H9 (cell line): ENCODE data around the gene TMEM225B. TPM values are rescaled to one million over a fixed set of nuclear protein-coding genes. Genes with fewer than 3 reads are reported as not detected.

ENCODE experiments used
- DNase-seq: peaks from one replicate; pipeline ENCODE4 v3.0.0-alpha.2; 2017
- H2AFZ ChIP-seq: one replicate; pipeline ENCODE4 v1.6.1; 2013; ENCODE audit warnings: mild to moderate bottlenecking, low read length, control low read depth, moderate library complexity
- H2AK5ac ChIP-seq: 2 replicates; pipeline ENCODE4 v1.6.1; 2013; ENCODE audit warnings: low read length, control low read depth, mixed read lengths; ENCODE audit not compliant: insufficient read length
- H2BK120ac ChIP-seq: one replicate; pipeline ENCODE4 v1.6.1; 2013; ENCODE audit warnings: low read depth, mild to moderate bottlenecking, low read length, control low read depth, inconsistent platforms; ENCODE audit not compliant: poor library complexity, severe bottlenecking
- H2BK12ac ChIP-seq: 2 replicates; pipeline ENCODE4 v1.6.1; 2013; ENCODE audit warnings: low read length, control low read depth, mixed read lengths, low read depth; ENCODE audit not compliant: insufficient read length
- H2BK15ac ChIP-seq: 2 replicates; pipeline ENCODE4 v1.6.1; 2013; ENCODE audit warnings: low read depth, low read length, control low read depth
- H2BK20ac ChIP-seq: one replicate; pipeline ENCODE4 v1.6.1; 2013; ENCODE audit warnings: low read depth, mild to moderate bottlenecking, low read length, control low read depth, inconsistent platforms; ENCODE audit not compliant: poor library complexity, severe bottlenecking
- H2BK5ac ChIP-seq: 2 replicates; pipeline ENCODE4 v1.6.1; 2013; ENCODE audit warnings: low read length, control low read depth, mixed read lengths; ENCODE audit not compliant: insufficient read length
- H3K14ac ChIP-seq: 2 replicates; pipeline ENCODE4 v1.6.1; 2013; ENCODE audit warnings: low read length, control low read depth; ENCODE audit not compliant: insufficient read depth
- H3K18ac ChIP-seq: 2 replicates; pipeline ENCODE4 v1.6.1; 2013; ENCODE audit warnings: low read depth, mild to moderate bottlenecking, mixed read lengths, low read length, control low read depth; ENCODE audit not compliant: insufficient read length
- H3K23ac ChIP-seq: 2 replicates; pipeline ENCODE4 v1.6.1; 2013; ENCODE audit warnings: low read length, control low read depth, mixed read lengths, low read depth; ENCODE audit not compliant: insufficient read length
- H3K23me2 ChIP-seq: 2 replicates; pipeline ENCODE4 v1.6.1; 2013; ENCODE audit warnings: low read depth, mild to moderate bottlenecking, mixed read lengths, low read length, control low read depth; ENCODE audit not compliant: insufficient read length, poor library complexity, severe bottlenecking
- H3K27ac ChIP-seq: 2 replicates; pipeline ENCODE4 v1.5.1; 2013; ENCODE audit warnings: low read length, control low read depth, mixed read lengths, low read depth; ENCODE audit not compliant: insufficient read length
- H3K27me3 ChIP-seq: 2 replicates; pipeline ENCODE4 v1.6.1; 2013; ENCODE audit warnings: low read length, control low read depth, inconsistent platforms; ENCODE audit not compliant: insufficient read depth
- H3K4ac ChIP-seq: 2 replicates; pipeline ENCODE4 v1.6.1; 2013; ENCODE audit warnings: low read depth, mild to moderate bottlenecking, control low read depth, inconsistent platforms, low read length, moderate library complexity
- H3K4me1 ChIP-seq: 2 replicates; pipeline ENCODE4 v1.6.1; 2013; ENCODE audit warnings: low read length, control low read depth, inconsistent platforms; ENCODE audit not compliant: insufficient read depth
- H3K4me2 ChIP-seq: 2 replicates; pipeline ENCODE4 v1.6.1; 2013; ENCODE audit warnings: low read length, control low read depth, mixed read lengths; ENCODE audit not compliant: insufficient read length, insufficient read depth
- H3K56ac ChIP-seq: 2 replicates; pipeline ENCODE4 v1.6.1; 2013; ENCODE audit warnings: low read depth, mild to moderate bottlenecking, mixed read lengths, low read length, control low read depth; ENCODE audit not compliant: insufficient read length
- H3K79me1 ChIP-seq: 2 replicates; pipeline ENCODE4 v1.6.1; 2013; ENCODE audit warnings: low read depth, mild to moderate bottlenecking, moderate library complexity, low read length, control low read depth, inconsistent platforms; ENCODE audit not compliant: insufficient read depth, poor library complexity, severe bottlenecking
- H3K79me2 ChIP-seq: 2 replicates; pipeline ENCODE4 v1.6.1; 2013; ENCODE audit warnings: low read length, control low read depth, inconsistent platforms; ENCODE audit not compliant: insufficient read depth
- H3K9ac ChIP-seq: 2 replicates; pipeline ENCODE4 v1.6.1; 2013; ENCODE audit warnings: low read length, control low read depth, mixed read lengths; ENCODE audit not compliant: insufficient read length; ENCODE audit errors: extremely low read depth
- H3K9me3 ChIP-seq: one replicate; pipeline ENCODE4 v1.6.1; 2013; ENCODE audit warnings: low read depth, low read length, inconsistent platforms; ENCODE audit not compliant: control insufficient read depth
- H3T11ph ChIP-seq: one replicate; pipeline ENCODE4 v1.6.1; 2013; ENCODE audit warnings: mild to moderate bottlenecking, low read length, control low read depth, inconsistent platforms
- H4K20me1 ChIP-seq: one replicate; pipeline ENCODE4 v1.6.1; 2013; ENCODE audit not compliant: control insufficient read depth, insufficient read length, insufficient read depth
- H4K5ac ChIP-seq: 2 replicates; pipeline ENCODE4 v1.6.1; 2013; ENCODE audit warnings: low read depth, mild to moderate bottlenecking, mixed read lengths, low read length, control low read depth; ENCODE audit not compliant: insufficient read length
- H4K8ac ChIP-seq: replicated peaks from 2 replicates; pipeline ENCODE4 v1.6.1; 2013; ENCODE audit warnings: low read length, control low read depth, mixed read lengths, low read depth; ENCODE audit not compliant: insufficient read length
- H4K91ac ChIP-seq: 2 replicates; pipeline ENCODE4 v1.6.1; 2013; ENCODE audit warnings: low read depth, mild to moderate bottlenecking, moderate library complexity, mixed read lengths, low read length, control low read depth; ENCODE audit not compliant: insufficient read length
- H3K27ac Mint-ChIP-seq, 3 experiments: 2 replicates in 2 of 3; 3 replicates in 1 of 3; pipeline ENCODE4 v1.8.0; 2020 to 2021; ENCODE audit warnings: mixed read lengths in 3 of 3, mild to moderate bottlenecking in 1 of 3, moderate library complexity in 1 of 3
- H3K27me3 Mint-ChIP-seq: 2 replicates; pipeline ENCODE4 v1.8.0; 2021; ENCODE audit warnings: low read depth, mild to moderate bottlenecking, moderate library complexity, mixed read lengths
- H3K36me3 Mint-ChIP-seq, 3 experiments: 2 replicates in 2 of 3; 3 replicates in 1 of 3; pipeline ENCODE4 v1.8.0; 2020 to 2021; ENCODE audit warnings: low read depth in 3 of 3, mixed read lengths in 3 of 3; ENCODE audit not compliant: insufficient read depth in 1 of 3
- H3K4me1 Mint-ChIP-seq, 2 experiments: 2 replicates each; pipeline ENCODE4 v1.8.0; 2020; ENCODE audit warnings: mixed read lengths in 2 of 2
- H3K4me3 Mint-ChIP-seq, 2 experiments: 2 replicates in 1 of 2; 3 replicates in 1 of 2; pipeline ENCODE4 v1.8.0; 2020 to 2021; ENCODE audit warnings: mild to moderate bottlenecking in 2 of 2, mixed read lengths in 2 of 2, moderate library complexity in 1 of 2
- H3K9me3 Mint-ChIP-seq, 2 experiments: 2 replicates in 1 of 2; 3 replicates in 1 of 2; pipeline ENCODE4 v1.8.0; 2020; ENCODE audit warnings: mild to moderate bottlenecking in 2 of 2, mixed read lengths in 2 of 2, moderate library complexity in 1 of 2
- CTCF ChIP-seq: fragments of 200-600 bp; sonication (generic); conservative IDR thresholded peaks from 3 replicates; pipeline ENCODE4 v1.8.0; 2021; ENCODE audit warnings: antibody characterized with exemption, mild to moderate bottlenecking
- WGBS: extraction: QIAGEN DNeasy Blood & Tissue Kit; methylation state at CpG from one replicate; pipeline ENCODE4 v1.1.7; 2013; ENCODE audit warnings: missing lambda C conversion rate, low lambda C conversion rate, mixed read lengths; ENCODE audit not compliant: insufficient read length; ENCODE audit errors: extremely low coverage; 5-methylcytosine and 5-hydroxymethylcytosine counted together
- total RNA-seq: library from RNA; stranded (reverse); gene quantifications from 2 replicates; pipeline ENCODE4 v1.2.1, GENCODE V29; 2021

The TMEM225B gene
- total RNA-seq, 1 experiment from 2014 or later, result not detected

GRCh38 chr7:99625961-99626360, 27.9 kb downstream of the TMEM225B start:
- H3K4me1 Mint-ChIP-seq, result peaks cover 24 to 27% of the 10 kb centered on the region in 2 experiments
- Histone ChIP-seq H4K91ac (no peak overlapping the region), H3K9me3 (no peaks in the 10 kb centered on the region), H3K18ac (no peak overlapping the region), H3K56ac (no peak overlapping the region), H3K79me2 (no peaks in the 10 kb centered on the region), H3K23ac (no peak overlapping the region), H3K4ac (no peak overlapping the region), H2AFZ (no peak overlapping the region), H2BK15ac (no peak overlapping the region), H3K23me2 (no peaks in the 10 kb centered on the region), H3K9ac (no peak overlapping the region), H3K79me1 (no peaks in the 10 kb centered on the region), H3K14ac (no peak overlapping the region), H3T11ph (no peak overlapping the region), H3K4me1 (no peaks in the 10 kb centered on the region), H4K20me1 (no peaks in the 10 kb centered on the region), H2BK12ac (no peak overlapping the region), H4K8ac (no peak overlapping the region), H2BK20ac (no peak overlapping the region), H3K27me3 (no peaks in the 10 kb centered on the region), H2BK120ac (no peak overlapping the region), H2AK5ac (no peak overlapping the region), H3K4me2 (no peak overlapping the region), H3K27ac (no peak overlapping the region), H2BK5ac (no peak overlapping the region), H4K5ac (no peak overlapping the region)
- WGBS, result no CpG with 5 or more reads among the region's 4 CpGs
- no peak overlapping the region for H3K4me3 Mint-ChIP-seq
- peaks cover 65 to 90% (median 84%) of the 10 kb centered on the region in 3 experiments for H3K36me3 Mint-ChIP-seq
- H3K27ac Mint-ChIP-seq, result no peak overlapping the region; a peak in 1 of 7 replicates
- no peaks in the 10 kb centered on the region for H3K27me3 Mint-ChIP-seq
- no peak for DNase-seq
- no peaks in the 10 kb centered on the region for H3K9me3 Mint-ChIP-seq
- no peak for TF ChIP-seq CTCF
